NB4 (cell line): ENCODE results near the gene SIN3A.

Source experiments
- DNase-seq: peaks from one replicate; pipeline ENCODE4 v3.0.0; 2010; ENCODE audit warnings: low read depth
- H3K4me3 ChIP-seq: one replicate; pipeline ENCODE4 v1.5.1; 2011; ENCODE audit warnings: mild to moderate bottlenecking, low read depth, low read length, moderate library complexity
- CTCF ChIP-seq: IDR thresholded peaks from one replicate; pipeline ENCODE4 v1.5.1; 2012; ENCODE audit warnings: low read depth, low read length
- MAX ChIP-seq: IDR thresholded peaks from 2 replicates; pipeline ENCODE4 v1.6.1; 2011; ENCODE audit warnings: low read depth, low read length
- MYC ChIP-seq: IDR thresholded peaks from 2 replicates; pipeline ENCODE4 v1.6.1; 2011; ENCODE audit warnings: low read depth, low read length
- POLR2A ChIP-seq: IDR thresholded peaks from 2 replicates; pipeline ENCODE4 v1.6.1; 2011; ENCODE audit warnings: mild to moderate bottlenecking; ENCODE audit not compliant: insufficient read length; ENCODE audit errors: extremely low read depth

SIN3A gene

DNA sequence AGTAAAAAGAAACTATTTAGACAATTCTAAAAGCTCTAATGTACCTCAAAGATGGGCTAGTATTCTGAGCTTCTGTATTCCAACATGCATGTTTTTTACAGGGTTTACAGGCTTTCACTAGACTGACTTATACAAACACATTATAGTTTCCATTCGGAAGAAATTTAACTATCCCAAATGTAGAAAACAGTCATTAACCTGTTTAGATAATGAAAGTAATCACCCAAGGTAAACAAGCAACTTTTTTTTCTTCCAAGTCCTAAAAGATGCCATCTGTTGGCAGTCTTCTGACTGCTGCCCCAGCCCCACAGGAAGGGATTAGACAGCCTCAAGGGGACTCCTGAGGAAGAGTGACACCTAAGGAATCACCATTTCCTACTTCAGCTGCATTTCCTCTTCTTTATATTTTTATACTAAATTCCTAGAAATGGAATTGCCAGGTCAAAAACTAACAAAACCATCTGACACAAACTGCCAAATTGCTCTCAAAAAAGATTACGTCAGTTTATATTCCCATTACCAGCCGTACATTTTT lies 25.5 kb downstream of the SIN3A start:
- no peak for TF ChIP-seq MYC
- no peak for TF ChIP-seq MAX
- no peak for TF ChIP-seq POLR2A
- no peak for TF ChIP-seq CTCF
- no peak for DNase-seq
- no peak overlapping the region for H3K4me3 ChIP-seq

DNA sequence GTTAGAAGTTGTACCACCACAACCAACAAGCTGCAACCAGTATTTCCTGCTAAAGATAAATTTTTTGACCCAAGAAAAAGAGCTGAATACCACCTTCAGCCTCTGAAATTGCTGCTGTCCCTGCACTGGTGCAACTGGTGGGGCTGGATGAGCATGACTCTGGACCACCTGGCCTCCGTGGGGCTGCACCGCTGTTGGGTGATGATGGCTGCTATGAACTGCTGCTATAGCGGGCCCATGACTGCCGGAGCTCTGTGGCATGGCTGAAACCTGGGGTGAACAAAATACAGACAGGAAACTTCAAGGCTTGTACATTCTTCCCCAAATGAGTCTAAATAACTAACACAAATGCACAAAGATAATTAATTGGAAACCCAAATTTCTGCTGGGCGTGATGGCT lies 28.9 kb downstream of the SIN3A start:
- H3K4me3 ChIP-seq, result no peak overlapping the region
- TF ChIP-seq CTCF (no peak), MYC (no peak), POLR2A (no peak), MAX (no peak)
- no peak for DNase-seq

DNA sequence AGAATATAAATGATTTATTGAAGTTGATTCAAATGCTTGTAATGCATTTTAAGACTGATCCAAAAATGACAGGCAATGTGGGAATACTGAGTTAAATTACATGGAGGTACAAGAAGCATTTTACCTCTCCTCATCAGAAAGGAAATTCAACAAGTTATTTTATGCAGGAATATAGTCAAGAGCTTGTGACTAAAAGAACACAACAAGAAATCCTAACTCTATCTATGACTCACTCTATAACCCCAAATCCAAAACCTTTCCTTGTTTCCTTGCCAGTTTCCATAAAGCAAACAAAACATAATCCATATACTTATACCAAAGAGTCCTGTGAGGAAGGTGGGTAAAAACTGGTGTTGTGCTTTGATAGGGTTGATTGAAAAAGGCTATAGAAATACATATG lies 30.8 kb downstream of the SIN3A start:
- DNase-seq, result no peak
- TF ChIP-seq MAX (no peak), POLR2A (no peak), CTCF (no peak), MYC (no peak)
- H3K4me3 ChIP-seq, result no peak overlapping the region

DNA sequence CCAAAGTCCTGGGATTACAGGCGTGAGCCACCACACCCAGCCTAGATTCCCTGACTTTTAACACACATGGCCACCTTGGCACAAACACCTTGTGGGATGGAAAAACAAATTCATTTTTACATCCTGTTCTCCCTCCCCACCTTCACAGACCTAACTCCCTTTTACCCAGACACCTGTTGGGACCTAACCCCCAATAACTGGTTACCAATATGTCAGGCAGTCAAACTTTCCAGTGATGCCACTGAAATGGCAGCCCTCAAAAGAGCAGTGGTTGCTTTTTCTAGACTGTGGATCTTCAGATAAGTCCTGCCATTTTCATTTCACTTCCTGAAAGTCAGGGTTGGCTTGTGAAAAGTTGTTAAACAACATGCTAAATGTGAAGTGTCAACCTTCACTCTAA lies 34.9 kb downstream of the SIN3A start:
- TF ChIP-seq MYC (no peak), POLR2A (no peak), CTCF (no peak), MAX (no peak)
- DNase-seq, result no peak
- H3K4me3 ChIP-seq, result no peak overlapping the region

GRCh38 chr15:75410196-75410595 lies 41.3 kb downstream of the SIN3A start:
- no peak for TF ChIP-seq MAX
- TF ChIP-seq MYC, result no peak
- no peak for TF ChIP-seq CTCF
- no peak for TF ChIP-seq POLR2A
- no peak overlapping the region for H3K4me3 ChIP-seq
- DNase-seq, result no peak

- TF ChIP-seq MYC (no peak), MAX (no peak), POLR2A (no peak), CTCF (no peak)
- no peak overlapping the region for H3K4me3 ChIP-seq
- DNase-seq, result no peak
Measured at GRCh38 chr15:75407083-75407482, 44.4 kb downstream of the SIN3A start.
